NCI-H226 (cell line): ENCODE data around the gene TNS3.

ENCODE experiments used
- DNase-seq: peaks from one replicate; pipeline ENCODE4 v3.0.0-alpha.2; 2015

The TNS3 gene

DNA sequence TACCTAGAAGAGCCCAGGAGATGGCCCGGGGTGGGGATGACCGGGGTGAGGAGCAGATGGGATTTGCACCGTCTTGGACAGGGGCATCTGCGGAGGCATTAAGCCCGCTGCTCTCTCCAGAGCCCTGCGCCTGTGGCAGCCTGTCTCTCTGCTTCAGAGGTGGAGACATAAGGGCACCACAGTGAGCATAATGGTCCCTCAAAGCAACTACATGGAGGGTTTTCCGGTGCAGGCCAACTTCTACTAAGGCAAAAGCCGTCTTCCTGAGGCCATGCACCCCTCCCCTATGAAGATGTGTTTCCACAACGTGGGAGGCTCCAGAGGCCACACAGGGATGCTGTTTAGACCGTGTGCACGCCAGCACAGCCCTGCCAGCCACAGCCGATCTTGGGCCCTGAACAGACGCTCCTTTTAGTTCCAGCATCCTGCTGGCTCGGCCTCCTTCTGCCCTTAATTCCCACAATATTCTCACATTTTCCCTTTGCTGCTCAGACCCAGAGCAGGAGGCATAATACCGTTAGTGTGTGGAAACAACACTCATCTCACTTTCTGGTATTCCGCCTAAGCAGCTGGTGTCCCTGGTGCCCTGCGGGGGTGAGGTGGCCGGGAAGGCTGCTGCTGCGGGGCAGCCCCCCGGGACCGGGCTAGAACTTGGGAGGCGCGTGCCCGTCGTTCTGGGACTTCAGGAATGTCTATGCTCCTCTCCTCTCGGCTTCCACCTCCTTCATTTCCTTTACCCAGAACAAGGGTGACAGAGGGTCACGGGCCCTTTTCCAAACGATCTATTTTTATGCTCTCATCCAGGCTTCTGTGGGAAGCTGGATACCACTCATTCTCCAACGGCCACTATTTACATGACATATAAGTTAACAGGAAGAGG, 266.9 kb downstream of the TNS3 start:
- DNase-seq, result no peak

DNA sequence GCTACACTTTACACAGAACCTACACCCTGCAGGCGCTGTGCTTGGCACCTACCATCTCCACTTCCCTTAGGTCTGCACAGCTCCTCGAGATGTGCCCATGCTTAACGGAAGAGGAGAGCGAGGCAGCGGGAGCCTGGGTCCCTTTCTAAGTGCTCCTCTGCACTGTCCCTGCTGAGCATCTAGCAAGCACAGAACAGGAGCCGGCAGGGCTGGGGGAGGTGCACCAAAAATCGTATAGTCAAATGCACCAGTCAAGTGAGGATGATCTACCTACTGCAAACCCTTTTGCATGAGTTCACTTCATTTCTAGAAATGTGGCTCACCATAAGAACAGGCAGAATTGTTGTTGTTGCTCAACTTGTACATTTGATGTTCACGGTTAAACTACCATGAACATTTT, 267.7 kb downstream of the TNS3 start:
- DNase-seq, result no peak

DNA sequence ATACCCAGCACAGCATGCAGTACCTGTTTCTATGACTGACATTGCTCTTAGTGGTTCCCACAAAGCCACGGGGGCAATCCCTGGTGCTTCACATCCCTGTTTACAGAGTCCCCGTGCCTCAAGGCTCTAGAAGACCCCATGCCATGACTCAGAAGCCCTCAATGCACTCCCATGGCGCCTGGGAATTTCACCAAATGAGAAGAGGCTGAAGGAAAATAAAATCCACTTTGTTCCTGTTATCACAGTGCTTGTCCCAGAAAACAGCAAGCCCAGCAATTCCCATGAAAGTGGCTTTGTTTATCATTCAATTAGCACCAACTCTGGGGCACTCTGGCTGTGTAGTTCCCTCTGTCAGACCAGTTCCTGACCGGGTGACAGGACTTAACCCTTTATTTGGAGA, 268.3 kb downstream of the TNS3 start:
- DNase-seq, result no peak

DNA sequence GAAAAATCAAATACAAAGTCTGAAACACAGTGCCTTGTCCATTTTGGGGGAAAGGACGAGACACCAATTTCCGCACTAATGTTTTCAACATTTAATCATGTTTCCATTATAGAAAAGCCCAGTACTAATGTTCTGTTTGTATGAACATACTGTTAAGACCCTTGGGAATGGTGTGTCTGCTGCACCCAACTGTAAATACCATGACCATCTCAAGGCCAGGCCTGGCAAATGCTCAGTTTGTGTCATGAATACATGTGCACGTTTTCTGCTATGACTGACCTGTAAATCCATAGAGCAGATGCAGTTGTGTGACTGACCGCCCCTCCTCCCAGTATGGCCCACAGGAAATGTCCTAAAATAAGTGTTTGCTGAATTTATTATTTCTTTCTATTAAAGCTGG, 270.0 kb downstream of the TNS3 start:
- no peak for DNase-seq

DNA sequence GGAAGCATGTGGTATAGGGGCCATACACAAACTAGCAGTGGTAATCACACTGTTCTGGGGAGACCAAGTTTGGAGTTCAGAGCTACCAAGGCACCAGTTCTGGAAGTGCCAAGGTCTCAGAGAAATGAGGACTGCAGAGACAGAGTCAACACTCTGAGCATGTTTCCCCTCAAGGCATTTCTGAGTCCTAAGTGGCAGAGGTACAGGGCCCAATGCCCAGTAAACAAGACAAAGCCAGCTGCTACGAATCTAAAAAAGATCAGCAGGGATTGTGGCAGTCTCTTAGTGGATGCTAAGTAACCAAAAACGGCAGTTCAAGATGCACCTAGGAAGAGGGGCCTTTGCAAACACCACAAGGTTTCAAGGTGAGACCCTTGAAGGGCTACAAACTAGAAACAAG, 271.9 kb downstream of the TNS3 start:
- no peak for DNase-seq

DNA sequence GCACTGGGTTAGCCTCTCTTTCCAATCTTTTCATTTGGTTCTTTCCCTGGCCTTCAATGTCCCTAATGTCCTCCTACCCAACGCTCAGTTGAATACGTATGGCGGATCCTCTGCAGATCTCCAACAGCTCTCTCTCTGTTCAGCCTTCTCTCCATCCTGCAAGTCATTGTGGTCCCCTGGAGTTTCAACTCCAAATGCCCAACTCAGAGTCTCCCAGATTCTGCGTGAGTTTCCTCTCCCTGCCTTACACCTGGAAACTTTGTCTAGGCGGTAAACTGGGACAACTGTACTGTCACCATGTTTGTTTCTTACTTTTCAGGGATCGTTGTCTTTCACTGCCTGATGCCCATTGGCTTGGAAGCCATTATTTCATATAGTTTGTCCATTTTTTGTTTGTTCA, 273.1 kb downstream of the TNS3 start:
- DNase-seq, result no peak

DNA sequence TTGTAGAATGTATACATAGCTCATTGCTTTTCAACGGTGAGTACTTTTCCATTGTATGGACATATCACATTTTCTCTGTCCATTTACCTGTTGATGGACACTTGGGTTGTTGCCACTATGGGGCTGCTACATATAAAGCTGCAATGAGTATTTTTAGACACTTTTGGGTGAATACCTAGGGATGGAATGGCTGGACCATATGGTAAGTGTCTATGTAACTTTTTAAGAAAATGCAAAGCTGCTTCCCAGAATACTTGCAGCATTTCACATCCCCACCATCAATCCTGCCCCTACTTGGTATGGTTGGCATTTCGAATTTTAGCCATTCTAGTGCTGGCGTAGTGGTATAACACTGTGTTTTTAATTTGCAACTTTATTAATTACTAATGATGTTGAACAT, 274.6 kb downstream of the TNS3 start:
- DNase-seq, result no peak

DNA sequence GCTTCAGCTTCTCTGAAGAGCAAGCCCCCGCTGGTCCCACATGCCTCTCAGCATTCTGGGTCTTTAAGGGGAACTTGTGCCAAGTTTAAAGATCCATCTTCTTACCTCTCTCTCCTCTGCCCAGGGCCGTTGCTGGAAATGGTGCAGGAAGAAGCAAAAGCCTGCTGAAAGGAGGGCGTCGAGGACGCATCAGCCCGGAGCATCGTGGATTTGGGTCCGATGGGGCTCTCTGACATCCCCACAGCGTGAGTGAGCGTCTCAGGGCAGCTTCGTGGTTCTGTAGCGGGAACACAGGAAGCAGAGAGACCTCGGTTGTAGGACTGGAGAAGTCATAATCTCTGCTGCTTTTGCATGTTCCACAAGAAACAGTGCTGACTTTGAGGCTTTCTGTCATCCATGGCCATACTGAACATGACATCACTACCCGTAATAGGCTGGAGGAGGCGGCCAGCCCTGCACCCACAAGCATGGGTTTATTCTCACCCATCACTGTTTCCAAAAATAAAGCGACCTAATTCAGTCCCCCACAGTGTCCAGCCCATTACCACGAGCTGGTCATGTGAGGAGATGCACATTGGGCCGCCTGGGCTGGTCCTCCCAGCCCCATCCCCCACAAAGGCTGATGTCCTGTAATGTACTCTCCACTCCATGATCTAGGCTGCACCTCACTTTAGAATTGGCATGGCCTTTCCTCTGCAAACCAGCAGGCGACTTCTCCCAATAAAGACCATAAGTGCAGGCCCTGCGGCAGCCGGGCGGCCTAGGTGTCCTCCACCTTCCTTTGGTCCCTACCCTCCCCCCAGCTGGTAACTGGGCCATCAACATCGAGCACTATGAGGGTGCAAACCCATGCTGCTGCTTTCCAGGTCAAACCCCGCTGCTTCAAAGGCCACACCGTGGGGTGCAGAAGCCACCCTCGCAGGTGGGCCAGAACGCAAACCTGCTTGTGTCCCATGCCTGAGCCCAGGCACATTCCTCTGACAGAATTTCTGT, 276.9 kb downstream of the TNS3 start:
- DNase-seq, result no peak

DNA sequence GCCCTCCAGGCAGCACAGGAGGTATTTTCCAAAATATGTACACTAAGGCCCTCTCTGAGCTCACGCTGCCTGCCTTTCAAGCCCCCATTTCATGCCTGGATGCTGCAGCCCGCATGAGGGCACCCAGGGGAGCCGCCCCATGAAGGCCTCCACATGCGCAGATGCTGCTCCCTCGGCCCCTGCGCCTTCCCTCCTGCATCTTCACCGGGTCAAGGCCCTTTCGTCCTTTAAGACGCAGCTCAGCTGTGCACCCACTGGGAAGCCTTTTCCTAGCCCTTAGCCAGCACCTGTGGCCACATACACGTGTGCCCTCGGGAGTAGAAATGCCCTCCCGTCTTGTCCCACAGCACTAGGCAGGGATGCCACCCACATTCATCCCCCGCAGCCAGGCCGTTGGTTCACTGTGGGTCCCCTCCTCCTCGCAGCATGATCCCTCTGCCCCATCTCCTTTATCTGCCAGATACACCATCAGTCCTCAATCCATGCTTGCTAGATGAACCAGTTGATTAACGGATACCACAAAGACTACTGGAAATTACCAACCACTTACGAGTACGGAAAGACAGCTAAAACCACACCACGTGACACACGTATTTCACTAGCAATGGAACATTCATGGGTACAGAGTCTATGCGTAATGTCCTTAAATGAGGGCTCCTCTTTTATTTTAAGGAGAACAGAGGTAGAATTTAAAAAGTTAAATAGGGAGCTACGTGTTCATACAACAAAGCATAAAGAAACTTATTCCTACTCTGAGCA, 278.0 kb downstream of the TNS3 start:
- no peak for DNase-seq

DNA sequence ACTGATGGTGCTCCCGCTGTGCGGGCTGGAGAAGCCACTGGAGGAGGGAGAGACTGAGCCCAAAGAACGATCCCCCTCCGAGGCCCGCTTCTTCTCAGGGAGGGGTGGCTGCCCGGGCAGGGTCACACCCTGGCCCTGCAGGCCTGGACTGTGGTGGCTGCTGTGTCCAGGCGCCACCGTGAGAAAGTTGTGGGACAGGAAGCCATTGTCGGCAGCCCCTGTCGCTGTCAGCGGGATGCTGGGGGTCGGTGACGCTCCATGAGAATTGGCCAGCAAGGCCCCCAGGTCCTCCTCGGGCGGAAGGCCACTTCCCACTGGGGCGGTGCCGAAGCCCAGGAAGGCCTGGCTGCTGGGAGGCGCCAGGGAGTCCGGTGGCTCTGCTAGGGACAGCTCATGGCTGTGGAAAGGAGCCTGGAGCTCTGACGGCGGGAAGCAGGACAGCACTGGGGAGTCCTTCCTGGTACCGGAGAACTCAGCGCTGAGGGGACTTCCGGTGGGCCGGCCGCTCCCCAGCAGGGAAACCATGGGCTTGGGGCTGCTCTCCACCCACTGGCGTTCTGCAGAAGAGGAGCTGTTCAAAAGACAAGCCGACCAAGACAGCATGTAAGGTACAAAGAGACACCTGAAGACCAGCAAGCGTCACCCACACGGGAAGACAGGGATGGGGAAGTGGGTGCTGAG, 278.8 kb downstream of the TNS3 start:
- no peak for DNase-seq

DNA sequence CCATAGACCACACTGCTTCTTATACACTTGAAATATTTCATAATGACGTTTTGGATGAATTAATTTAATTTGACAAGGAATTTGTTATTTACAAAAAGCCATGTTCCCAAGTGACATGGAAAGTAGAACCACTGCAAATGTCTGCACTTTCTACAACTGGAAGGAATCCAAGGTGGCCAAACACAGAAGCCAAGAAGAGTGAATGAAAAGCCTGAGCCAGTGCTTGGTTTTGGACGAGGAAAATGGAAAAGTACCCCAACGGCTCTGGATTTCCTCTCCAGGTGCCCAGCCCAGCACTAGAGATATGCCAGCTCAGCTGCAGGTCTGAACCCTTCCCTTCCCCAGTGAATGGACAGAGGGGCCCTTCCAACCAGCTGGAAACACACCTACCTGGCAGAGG, 279.4 kb downstream of the TNS3 start:
- DNase-seq, result no peak

DNA sequence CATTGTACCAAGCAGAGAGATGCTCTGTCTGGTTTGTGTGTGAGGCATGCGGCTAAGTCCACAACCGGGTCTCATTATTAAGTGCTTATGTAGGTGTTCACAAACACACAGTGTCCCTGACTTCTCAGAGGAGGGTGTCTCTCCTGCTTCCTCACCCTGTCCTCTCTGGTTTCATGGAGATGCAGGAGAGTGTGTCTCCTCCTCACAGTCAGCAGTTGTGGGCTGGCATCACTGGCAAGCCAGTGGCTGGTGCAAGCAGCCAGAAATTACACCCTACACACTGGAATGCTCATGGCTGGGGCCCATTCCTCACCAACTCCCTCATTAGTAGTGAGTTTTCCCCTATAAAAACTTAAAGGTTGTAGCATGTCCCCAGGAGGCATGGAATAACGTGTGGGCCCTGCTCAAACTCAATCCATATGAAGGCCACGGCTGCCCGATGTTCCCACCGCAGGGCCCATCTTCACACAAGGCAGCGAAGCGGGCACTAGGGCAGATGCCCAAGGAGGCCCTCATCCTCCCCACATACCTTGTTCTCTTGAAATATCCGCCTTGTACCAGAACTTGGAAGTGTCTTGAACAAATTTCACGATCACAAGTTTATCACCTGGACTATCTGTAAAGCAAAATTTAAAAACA, 280.1 kb downstream of the TNS3 start:
- DNase-seq, result no peak

DNA sequence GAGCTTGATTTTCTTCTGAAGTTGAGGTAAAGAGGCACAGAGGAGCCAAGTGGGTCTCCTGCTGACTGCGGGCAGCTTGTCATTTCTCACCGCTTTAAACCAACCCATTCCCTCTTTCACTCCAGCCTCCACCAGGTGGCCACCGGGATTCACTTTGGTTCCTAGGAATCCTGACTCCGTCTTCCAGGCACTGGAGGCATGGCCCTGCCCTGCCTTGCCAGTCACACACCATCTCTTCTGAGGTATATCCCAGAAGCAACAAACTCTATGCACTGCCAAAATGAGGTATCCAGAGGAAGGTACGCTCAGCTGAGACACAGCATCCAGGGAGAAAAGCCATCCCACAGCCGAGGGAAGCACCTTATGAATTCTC, 280.8 kb downstream of the TNS3 start:
- no peak for DNase-seq

DNA sequence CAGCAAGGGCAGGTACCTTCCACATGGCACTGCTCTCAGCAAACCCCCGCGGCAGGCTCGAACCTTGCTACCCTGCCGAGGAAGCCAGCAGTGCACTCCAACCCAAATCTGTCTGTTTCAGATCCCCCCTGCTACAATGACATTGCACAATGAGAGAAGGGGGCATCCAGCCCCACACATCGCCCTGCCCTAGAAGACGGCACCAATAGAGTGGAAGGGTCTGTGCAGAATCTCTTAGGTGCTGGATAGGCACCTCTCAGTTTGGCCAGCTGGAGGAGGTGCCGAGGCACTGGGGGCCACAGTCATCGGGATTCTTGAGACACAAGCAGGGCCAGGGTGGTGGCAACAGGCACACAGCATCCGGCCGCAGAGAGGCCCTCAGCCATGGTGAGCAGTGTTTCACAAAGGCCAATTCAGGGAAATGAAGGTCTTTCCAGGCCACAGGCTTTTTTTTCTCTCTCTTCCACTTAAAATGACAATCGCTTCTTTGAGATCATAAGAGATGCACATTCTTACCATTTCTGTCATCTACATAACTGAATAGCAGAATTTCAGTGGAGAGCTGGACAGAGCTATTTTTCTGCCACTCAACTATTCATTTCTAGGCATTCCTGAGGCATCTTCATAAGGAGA, 281.3 kb downstream of the TNS3 start:
- DNase-seq, result no peak

DNA sequence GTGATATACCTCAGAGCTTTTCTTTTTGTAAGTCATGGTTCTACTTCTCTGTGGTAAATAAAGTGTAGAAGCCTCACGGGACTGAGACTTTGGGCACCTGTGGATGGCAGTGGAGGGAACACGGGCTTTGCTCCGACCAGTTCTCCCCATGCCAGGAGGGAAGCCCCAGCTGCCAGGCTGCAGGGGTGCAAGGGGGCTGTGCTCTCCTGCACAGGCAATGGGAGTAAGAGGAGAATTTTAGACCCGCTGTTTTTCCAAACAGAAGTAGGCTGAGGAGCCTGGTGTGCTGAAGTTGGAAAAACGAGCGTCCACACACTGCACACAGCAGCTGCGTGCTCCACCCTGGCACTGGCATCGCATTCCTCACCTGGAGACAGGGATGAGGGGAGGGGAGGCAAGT, 282.4 kb downstream of the TNS3 start:
- DNase-seq, result no peak

DNA sequence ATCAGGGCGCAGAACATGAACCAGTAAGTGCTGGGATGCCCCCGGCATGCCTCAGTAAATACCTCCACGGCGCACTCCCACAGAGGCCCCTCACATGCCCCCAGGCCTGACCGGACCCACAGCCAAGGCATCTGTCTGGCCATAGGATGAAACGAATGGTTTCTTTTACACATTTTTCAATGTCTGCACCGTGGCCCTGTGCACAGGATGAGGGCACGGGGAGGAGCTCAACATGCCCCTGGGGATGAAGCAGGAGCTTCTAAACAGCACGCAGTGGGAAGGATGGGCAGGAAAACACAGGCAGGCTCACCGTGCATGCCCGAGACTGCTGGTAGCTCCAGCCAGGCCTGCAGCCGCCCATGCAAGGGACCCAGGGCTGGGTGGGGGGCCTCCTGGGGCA, 283.3 kb downstream of the TNS3 start:
- DNase-seq, result no peak

DNA sequence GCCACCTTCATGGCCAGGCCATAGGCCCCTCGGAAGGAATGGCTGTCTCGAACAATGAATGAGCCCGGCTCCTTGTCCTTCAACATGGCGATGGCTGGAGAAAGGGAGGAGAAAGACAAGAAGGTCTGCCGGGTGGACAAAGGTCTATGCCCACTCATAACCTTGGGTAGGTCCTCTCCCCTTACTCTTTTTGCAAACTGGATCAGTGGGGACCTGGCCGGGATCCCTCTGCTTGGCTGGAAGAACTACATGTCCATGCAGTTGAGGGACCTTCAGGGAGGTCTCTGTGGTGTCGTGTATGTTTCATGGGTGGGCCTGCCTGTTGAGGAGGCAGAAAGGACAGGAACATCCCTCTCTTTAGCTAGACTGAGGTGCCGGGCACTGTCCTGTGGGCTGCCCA, 284.8 kb downstream of the TNS3 start:
- DNase-seq, result no peak

DNA sequence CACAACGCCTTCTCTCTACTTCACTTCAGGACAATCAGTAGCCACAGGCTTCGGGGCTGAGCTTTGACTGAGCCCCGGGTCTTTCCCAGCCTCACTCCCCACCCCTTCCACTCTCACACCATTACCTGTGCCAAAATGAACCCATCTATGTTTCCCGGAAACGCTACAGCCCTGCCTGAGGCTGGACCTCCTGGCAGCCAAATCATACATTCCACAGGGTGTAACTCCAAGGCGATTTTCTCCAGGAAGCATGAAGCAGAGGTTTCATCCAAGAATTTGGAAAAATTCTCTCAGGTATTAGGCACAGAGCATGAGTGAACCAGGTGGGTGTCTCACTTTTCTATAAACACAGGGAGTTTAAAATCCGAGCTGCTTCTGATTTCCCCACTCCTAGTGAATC, 286.3 kb downstream of the TNS3 start:
- peak; percentile 12 for DNase-seq

DNA sequence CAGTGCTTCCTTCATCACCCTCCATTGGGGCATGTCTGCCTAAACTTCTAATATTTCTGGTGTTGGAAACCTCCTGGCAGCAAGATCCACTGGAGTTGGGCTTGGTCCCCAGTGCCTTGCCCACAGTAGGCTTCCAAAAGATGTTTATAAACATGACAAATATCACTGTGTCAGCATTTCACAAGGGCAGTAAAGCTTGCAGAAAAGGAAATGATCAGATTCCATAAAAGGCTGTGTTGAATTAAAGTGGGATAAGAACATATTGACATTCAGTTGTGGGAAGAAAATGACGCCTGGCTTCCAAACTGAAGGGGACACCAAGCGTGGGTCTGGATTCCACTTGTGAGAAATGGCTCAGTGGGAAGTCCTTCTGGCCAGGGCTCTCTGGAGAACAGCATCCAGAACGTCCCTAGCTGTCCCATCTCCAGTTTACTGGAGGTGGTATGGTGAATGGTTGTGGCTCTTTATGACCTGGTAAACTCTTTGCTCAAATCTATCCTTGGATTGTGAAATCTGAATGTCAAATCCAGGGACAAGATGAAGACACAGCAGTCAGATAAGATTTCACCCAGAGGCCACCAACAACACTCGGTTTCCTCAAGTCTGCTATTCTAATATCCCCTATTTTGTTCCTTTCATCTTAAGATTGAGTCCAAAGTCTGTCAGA, 287.2 kb downstream of the TNS3 start:
- DNase-seq, result no peak

DNA sequence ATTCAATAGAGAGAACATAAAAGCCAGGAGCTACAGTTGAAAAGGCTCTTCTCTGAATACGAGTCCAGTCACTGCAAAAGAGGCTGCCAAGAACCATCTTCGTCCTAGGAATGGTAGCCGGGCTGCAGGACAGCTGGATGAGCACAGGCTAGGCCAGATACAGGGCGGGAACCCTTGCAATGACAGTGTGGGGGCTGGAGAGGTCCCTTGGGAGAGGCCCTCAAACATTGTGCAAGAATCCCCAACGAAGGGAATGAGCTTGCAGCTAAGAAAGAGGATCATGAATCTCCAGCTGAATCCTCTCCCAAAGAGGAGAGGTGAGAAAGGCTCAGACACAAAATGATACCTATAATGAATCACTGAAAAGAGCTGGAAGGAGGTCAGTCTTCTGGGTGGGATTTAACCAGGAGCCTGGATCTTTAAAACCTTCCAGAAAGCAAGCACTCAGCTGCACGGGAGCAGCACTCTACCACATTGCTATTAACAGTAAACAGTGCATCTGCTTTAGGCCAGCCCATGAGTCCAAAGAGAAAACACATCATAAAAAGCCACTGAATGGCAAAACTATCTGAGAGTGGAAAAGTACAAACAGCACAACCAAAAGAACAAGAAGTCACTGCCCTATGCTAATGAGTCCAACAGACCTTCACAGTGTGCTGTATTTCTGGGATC, 287.9 kb downstream of the TNS3 start:
- no peak for DNase-seq
